ENCODE data around the gene TRIM4. TPM values are rescaled to one million over a fixed set of nuclear protein-coding genes. Genes with fewer than 3 reads are reported as not detected.
A peak's percentile ranks its signal among the peaks of the same experiment; 100 is the strongest.
"Not testable (repeated sequence)": the region's sequence is repeated elsewhere in the genome, so short reads cannot be mapped to it uniquely, and the experiment has no call there.

TRIM4 gene
- polyA plus RNA-seq, 1 donor, result 17.5 TPM

GRCh38 chr7:99910976-99911375 is 8.4 kb downstream of the TRIM4 start:
- DNase-seq, result no peak

DNA sequence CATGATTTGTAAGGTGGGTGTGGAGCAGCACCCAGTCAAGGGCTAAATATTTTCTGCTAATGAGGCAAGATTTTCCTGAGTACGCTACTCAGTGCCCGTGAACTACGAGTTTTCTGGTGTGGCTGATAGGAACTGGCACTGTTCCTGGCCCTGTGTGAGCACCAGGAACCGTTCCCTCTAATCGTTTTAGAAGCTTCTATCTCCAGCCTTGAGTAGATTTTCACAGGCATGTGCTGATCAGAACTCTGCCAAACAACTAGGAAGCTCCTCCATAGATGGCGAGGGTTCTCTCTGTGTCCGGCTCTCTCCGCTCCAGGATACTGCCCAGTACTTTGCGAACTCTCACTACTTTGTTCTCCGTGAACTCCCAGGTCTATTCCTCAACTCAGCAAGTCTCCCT is 17.7 kb downstream of the TRIM4 start:
- DNase-seq, result no peak

- DNase-seq, result no peak
Observed at GRCh38 chr7:99899830-99900519, 19.4 kb downstream of the TRIM4 start.

- no peak for DNase-seq
Observed at GRCh38 chr7:99898836-99899235, 20.5 kb downstream of the TRIM4 start.

- no peak for DNase-seq
Observed at GRCh38 chr7:99898023-99898357, 21.3 kb downstream of the TRIM4 start.

- no peak for DNase-seq
Observed at GRCh38 chr7:99897322-99898022, 21.9 kb downstream of the TRIM4 start.

DNA sequence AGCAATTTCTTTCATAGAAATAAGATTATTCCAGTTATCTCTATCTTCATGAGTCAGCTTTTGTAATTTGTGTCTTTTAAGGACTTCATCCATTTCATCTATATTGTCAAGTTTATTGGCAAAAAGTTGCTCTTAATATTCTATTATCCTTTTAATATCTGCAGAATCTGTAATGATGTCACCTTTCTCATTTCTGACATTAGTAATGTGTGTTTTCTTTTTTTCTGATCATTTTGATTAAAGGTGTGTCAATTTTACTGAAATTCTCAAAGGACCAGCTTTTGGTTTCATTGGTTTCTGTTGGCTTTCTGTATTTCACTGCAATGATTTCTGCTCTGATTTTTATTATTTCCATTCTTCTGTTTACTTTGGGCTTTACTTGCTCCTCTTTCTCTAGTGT is 24.6 kb downstream of the TRIM4 start:
- no peak for DNase-seq

GRCh38 chr7:99893280-99893679 is 26.1 kb downstream of the TRIM4 start:
- no peak for DNase-seq

DNA sequence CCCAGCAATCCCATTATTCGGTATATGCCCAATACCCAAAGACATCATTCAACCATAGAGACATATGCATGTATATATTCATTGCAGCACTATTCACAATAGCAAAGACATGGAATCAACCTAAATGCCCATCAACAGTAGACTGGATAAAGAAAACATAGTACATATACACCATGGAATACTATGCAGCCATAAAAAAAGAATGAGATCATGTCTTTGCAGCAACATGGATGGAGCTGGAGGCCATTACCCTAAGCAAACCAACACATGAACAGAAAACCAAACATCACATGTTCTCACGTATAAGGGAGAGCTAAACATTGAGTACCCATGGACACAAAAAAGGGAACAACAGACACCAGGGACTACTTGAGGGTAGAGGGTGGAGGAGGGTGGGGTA is 29.0 kb downstream of the TRIM4 start:
- not testable (repeated sequence) for DNase-seq

DNA sequence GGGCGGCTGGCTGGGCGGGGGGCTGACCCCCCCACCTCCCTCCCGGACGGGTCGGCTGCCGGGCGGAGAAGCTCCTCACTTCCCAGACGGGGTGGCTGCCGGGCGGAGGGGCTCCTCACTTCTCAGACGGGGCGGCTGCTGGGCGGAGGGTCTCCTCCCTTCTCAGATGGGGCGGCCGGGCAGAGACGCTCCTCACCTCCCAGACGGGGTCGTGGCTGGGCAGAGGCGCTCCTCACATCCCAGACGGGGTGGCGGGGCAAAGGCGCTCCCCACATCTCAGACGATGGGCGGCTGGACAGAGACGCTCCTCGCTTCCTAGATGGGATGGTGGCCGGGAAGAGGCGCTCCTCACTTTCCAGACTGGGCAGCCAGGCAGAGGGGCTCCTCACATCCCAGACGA is 31.0 kb downstream of the TRIM4 start:
- not testable (repeated sequence) for DNase-seq

DNA sequence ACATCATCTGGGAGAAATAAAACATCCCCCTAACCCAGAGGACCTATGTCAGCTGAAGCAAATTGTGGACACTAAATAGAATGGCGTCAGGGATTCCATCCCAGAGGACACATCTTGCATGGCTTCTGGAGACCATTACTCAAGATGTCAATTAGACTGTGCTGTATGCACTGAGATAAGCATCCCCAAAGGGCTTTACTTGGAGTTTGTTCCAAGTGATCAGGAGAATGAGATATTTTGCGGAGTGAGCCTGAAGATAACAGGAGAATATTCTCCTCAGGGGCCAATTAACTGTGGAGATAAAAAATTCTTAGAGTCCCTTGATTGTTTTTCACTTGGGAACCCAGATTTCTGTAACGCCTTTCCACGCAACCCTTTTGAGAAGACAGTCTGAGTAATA is 38.0 kb downstream of the TRIM4 start:
- no peak for DNase-seq

GRCh38 chr7:99876933-99877332 is 42.4 kb downstream of the TRIM4 start, which contains the start of gene OR2AE1:
TSS of gene OR2AE1 (minus strand) at chr7:99877033. CDS start at chr7:99877033, 0 bp downstream.
- DNase-seq, result no peak

DNA sequence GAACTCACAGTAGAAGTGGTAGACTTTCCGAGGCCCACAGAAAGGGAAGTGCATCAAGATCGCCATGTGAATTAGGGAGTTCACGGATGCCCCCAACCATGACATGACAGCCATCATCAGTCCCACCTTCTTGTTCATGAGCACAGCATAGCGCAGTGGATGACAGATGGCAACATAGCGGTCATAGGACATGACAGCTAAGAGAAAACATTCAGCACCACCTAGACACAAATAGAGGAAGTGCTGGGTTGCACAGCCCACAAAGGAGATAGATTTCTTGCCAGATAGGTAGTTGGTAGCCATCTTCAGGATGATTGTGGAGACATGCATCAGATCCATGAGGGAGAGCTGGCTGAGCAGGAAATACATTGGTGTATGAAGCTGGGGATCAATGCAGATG is 42.8 kb downstream of the TRIM4 start:
- no peak for DNase-seq

DNA sequence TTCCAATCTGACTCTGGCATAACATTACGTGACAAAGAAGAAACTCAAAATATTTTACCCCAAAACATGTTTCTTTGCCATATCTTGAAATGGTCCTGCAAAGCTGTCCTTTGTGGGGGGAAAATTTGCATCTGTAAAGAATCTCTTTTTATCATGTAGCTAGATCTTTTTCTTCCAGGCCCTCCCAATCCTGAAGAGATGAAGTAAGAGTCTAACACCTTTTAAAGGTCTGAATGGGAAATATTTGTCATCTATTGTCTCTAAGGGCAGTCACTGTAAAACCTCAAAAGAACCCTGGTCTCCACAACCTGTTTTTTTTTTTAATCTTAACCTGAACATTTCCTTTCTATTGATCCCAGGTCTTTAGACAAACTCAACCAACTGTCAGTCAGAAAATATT is 51.1 kb downstream of the TRIM4 start:
- no peak for DNase-seq

GRCh38 chr7:99867477-99867876 is 51.9 kb downstream of the TRIM4 start:
- not testable (repeated sequence) for DNase-seq

DNA sequence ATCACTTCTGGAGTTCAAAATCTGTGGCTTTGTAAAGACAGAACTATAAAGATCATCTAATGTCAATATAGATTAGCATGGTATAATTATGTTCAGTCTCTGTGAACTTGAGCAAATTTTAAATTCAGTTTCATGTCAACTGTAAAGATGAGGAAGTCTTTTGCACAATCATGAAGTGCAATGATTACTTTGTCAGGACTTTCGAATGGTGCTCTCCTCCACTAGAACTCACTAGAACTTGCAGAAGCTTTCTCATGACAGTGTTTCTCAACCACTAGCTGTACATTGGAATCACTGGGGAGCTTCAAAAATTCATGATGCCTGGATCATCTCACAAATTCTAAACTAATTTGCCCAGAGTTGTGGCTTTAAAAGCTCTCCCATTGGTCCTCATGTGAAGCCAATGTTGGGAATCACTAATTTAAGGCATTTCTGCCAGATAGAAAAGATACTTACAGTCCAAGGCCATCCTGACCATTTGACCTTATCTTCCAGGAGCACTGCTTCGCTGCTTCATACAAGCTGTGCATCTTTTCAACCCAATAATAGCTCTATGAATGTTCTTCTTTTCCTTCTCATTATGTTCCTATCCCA is 55.4 kb downstream of the TRIM4 start:
- DNase-seq, result no peak

GRCh38 chr7:99860281-99861127 is 58.8 kb downstream of the TRIM4 start:
- peak; percentile 9 for DNase-seq

- no peak for DNase-seq
Observed at GRCh38 chr7:99855236-99855635, 64.1 kb downstream of the TRIM4 start.

DNA sequence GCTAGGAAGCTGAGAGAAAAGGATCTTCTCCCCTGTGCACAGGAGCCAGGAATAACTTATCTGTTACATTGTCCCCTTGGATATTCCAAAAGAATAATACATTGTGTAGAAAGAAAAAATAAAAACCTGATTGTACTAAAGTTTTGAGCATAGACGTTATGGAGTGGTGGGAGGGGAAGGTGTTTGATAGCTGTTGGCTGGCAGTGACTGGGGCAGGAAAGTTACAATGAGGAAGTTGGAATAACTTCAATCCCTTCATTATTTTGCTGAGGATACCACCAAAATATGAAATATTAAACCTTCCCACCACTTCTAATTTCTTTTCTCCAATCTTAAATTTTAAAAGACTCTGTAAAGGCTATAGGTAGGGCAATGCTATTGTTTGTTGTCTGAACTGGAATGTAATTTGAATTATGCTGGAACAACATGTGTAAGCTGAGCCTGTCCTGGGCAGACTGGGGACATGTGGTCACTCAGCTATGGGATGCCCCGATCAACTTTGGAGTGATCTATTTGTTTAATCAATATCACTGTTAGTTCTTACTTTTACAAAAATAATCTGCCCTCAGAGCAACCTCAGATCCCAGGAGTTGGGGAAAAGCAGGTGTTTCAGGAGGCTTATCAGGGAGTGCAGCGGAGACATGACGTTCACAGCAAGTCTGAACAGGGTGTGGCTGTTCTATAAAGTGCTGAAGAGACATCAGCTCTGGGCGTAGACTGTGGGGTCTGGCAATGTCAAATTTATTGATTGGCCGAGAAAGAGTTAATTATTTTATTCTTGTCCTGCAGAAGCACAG is 70.7 kb downstream of the TRIM4 start:
- no peak for DNase-seq

GRCh38 chr7:99844328-99844727 is 75.0 kb downstream of the TRIM4 start:
- no peak for DNase-seq

GRCh38 chr7:99843808-99844207 is 75.5 kb downstream of the TRIM4 start:
- no peak for DNase-seq

DNA sequence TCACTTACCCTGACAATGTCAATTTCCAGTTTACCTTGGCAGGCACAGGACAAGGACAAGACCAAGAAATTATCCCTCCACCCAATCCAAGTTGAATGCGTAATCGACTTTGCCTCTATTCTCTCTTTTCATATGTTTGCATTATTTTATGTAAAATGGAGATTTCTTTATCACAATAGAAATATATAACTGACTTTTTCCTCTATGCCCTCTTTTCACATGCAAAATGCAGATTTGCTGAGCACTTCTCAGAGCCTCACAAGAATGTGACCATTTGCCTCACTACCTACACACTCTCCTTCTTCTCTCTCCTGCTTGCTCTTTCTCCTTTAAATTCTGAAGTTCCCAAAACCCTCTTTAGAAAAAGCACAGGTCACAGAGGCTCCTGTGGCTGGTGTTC is 76.4 kb downstream of the TRIM4 start:
- no peak for DNase-seq

Measured in hindlimb muscle (tissue), 1 donor.